Caco-2 (cell line): ENCODE data around the gene MICA. TPM values are rescaled to one million over a fixed set of nuclear protein-coding genes. Genes with fewer than 3 reads are reported as not detected.

Source experiments
- BruUV-seq: library from RNA; stranded (reverse); fragments of 400-500 nt; replicated peaks from 2 replicates; lab custom pipeline; 2021; lab: Mats Ljungman, UMichigan
- CTCF ChIA-PET: fragments of 300-600 bp; sonication (Branson Sonifier 250); formaldehyde crosslinking; loops from one replicate; lab custom pipeline; 2022; ENCODE audit warnings: antibody characterized with exemption; lab: Charles Lee
- POLR2A ChIA-PET: fragments of 300-600 bp; sonication (Branson Sonifier 250); formaldehyde crosslinking; loops from one replicate; lab custom pipeline; 2022; ENCODE audit warnings: antibody characterized with exemption; lab: Charles Lee
- DNase-seq, 2 experiments: peaks; one replicate each; pipeline versions ENCODE4 v3.0.0 to v3.0.0-alpha.2; 2020 to 2022
- H3K27me3 ChIP-seq: replicated peaks from 2 replicates; pipeline ENCODE4 v1.6.0; 2011; ENCODE audit warnings: low read length; ENCODE audit not compliant: control insufficient read depth, insufficient read depth
- H3K36me3 ChIP-seq: 2 replicates; pipeline ENCODE4 v1.5.1; 2011; ENCODE audit warnings: low read length; ENCODE audit not compliant: control insufficient read depth, insufficient read depth
- H3K4me1 ChIP-seq: fragments of 250-450 bp; sonication (Bioruptor Pico); 2 replicates; pipeline ENCODE4 v1.5.1; 2020; ENCODE audit warnings: mild to moderate bottlenecking
- H3K4me3 ChIP-seq: 2 replicates; pipeline ENCODE4 v1.5.1; 2011; ENCODE audit warnings: low read depth, mild to moderate bottlenecking, control low read depth, low read length
- H3K9me3 ChIP-seq: fragments of 250-450 bp; sonication (Bioruptor Pico); 2 replicates; pipeline ENCODE4 v1.5.1; 2020; ENCODE audit warnings: mild to moderate bottlenecking, moderate library complexity
- H3K27ac Mint-ChIP-seq: one replicate; pipeline ENCODE4 v1.8.0; 2022; ENCODE audit warnings: mixed read lengths; ENCODE audit not compliant: unreplicated experiment
- H3K27me3 Mint-ChIP-seq: one replicate; pipeline ENCODE4 v1.8.0; 2022; ENCODE audit warnings: mixed read lengths; ENCODE audit not compliant: insufficient read depth, unreplicated experiment
- H3K36me3 Mint-ChIP-seq: one replicate; pipeline ENCODE4 v1.8.0; 2022; ENCODE audit warnings: mild to moderate bottlenecking, mixed read lengths; ENCODE audit not compliant: insufficient read depth, unreplicated experiment
- H3K4me1 Mint-ChIP-seq: one replicate; pipeline ENCODE4 v1.8.0; 2022; ENCODE audit warnings: low read depth, mixed read lengths; ENCODE audit not compliant: unreplicated experiment
- H3K4me3 Mint-ChIP-seq: one replicate; pipeline ENCODE4 v1.8.0; 2022; ENCODE audit warnings: mild to moderate bottlenecking, moderate library complexity, mixed read lengths; ENCODE audit not compliant: unreplicated experiment
- H3K9me3 Mint-ChIP-seq: one replicate; pipeline ENCODE4 v1.8.0; 2022; ENCODE audit warnings: mixed read lengths; ENCODE audit not compliant: unreplicated experiment
- intact Hi-C: fragments of 100-400 bp; cut with micrococcal nuclease; formaldehyde crosslinking; loops from one replicate; pipeline ENCODE4 v1.10.0; 2022; ENCODE audit not compliant: unreplicated experiment
- total RNA-seq: library from RNA; stranded (reverse); gene quantifications from 2 replicates; pipeline ENCODE4 v1.2.3, GENCODE V29; 2022
- TF ChIP-seq, protein P1 (sequence below), 2 experiments: fragments of 200-600 bp in 1 of 2; IDR thresholded peaks; 1 replicate in 1 of 2; 2 replicates in 1 of 2; pipeline versions ENCODE4 v1.5.1 to v1.8.0; 2011 to 2022; ENCODE audit warnings: antibody characterized with exemption in 1 of 2, control low read depth in 1 of 2, inconsistent platforms in 1 of 2, low read depth in 1 of 2, low read length in 1 of 2, mild to moderate bottlenecking in 1 of 2, moderate library complexity in 1 of 2; ENCODE audit not compliant: insufficient read depth in 1 of 2, severe bottlenecking in 1 of 2, unreplicated experiment in 1 of 2

The MICA gene
- total RNA-seq, 1 experiment from 2014 or later, result 12.6 TPM

DNA sequence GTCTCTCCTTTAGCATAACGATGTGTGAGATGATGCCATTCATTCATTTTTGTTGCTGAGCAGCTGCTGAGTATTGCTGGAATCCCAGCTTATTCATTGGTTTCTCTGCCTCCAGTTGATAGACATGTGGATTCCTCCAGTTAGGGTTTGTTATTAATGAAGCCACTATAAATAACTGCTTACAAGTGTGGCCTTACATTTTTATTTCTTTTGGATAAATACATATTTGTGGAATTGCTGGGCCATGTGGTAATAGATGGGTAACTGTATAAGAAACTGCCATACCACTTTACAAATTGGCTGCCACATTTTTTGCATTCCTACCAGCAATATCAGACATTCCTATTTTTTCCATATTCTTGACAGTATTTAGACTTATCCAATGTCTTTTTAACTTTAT lies 43.8 kb upstream of the MICA start:
- Histone ChIP-seq H3K36me3 (no peaks in the 10 kb centered on the region), H3K4me3 (no peak overlapping the region), H3K27me3 (no peaks in the 10 kb centered on the region; the same call in 1 of the 2 replicates), H3K4me1 (no peaks in the 10 kb centered on the region), H3K9me3 (no peaks in the 10 kb centered on the region)
- Mint-ChIP-seq H3K27me3 (peaks cover 34% of the 10 kb centered on the region), H3K4me1 (no peaks in the 10 kb centered on the region), H3K27ac (no peak overlapping the region), H3K9me3 (no peaks in the 10 kb centered on the region), H3K4me3 (no peak overlapping the region), H3K36me3 (no peaks in the 10 kb centered on the region)
- ChIA-PET POLR2A (no interaction called here), CTCF (no interaction called here)
- TF ChIP-seq, protein P1, sequence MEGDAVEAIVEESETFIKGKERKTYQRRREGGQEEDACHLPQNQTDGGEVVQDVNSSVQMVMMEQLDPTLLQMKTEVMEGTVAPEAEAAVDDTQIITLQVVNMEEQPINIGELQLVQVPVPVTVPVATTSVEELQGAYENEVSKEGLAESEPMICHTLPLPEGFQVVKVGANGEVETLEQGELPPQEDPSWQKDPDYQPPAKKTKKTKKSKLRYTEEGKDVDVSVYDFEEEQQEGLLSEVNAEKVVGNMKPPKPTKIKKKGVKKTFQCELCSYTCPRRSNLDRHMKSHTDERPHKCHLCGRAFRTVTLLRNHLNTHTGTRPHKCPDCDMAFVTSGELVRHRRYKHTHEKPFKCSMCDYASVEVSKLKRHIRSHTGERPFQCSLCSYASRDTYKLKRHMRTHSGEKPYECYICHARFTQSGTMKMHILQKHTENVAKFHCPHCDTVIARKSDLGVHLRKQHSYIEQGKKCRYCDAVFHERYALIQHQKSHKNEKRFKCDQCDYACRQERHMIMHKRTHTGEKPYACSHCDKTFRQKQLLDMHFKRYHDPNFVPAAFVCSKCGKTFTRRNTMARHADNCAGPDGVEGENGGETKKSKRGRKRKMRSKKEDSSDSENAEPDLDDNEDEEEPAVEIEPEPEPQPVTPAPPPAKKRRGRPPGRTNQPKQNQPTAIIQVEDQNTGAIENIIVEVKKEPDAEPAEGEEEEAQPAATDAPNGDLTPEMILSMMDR (IDR thresholded peaks at IDR 0.05; ENCODE audit: insufficient read depth in 1 of 2, low read depth in 1 of 2, low read length in 1 of 2, severe bottlenecking in 1 of 2, unreplicated experiment in 1 of 2), result no peak
- BruUV-seq, result no TSS peak
- intact Hi-C loops, result loop anchor here (10.0 kb wide), 1 partner anchor 85 kb away; the partner anchor contains the start of gene HLA-C
- no peak for DNase-seq

DNA sequence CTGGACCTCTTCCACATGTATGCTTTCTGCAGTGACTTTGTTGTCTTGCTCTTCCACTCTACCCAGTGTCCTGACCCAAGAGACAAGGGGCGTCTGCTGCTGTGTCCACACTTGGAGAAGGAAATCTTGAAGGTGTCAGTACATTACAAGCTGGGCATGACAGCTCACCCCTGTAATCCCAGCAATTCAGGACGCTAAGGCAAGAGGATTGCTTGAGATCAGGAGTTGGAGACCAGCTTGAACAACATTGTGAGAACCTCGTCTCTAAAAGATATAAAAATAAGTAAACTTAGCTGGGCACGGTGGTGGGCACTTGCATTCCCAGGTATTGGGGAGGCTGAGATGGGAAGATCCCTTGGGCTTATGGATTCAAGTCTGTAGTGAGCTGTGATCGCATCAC lies 40.6 kb upstream of the MICA start:
- ChIA-PET CTCF (interaction anchor here (0.6 kb wide), 1 partner anchor 226 kb away, joined by 3 read pairs; no protein-coding TSS in a partner anchor), POLR2A (no interaction called here)
- no peaks in the 10 kb centered on the region for H3K36me3 ChIP-seq
- H3K4me1 Mint-ChIP-seq, result no peaks in the 10 kb centered on the region
- no peak overlapping the region for H3K27ac Mint-ChIP-seq
- intact Hi-C loops, result no loop called here
- no peak overlapping the region for H3K4me3 Mint-ChIP-seq
- H3K4me1 ChIP-seq, result no peaks in the 10 kb centered on the region
- no peaks in the 10 kb centered on the region for H3K36me3 Mint-ChIP-seq
- no peaks in the 10 kb centered on the region for H3K9me3 ChIP-seq
- TF ChIP-seq, protein P1 (IDR thresholded peaks at IDR 0.05; ENCODE audit: insufficient read depth in 1 of 2, low read depth in 1 of 2, low read length in 1 of 2, severe bottlenecking in 1 of 2, unreplicated experiment in 1 of 2), result no peak
- DNase-seq, result no peak
- no peak overlapping the region for H3K4me3 ChIP-seq
- BruUV-seq, result no TSS peak
- H3K9me3 Mint-ChIP-seq, result no peaks in the 10 kb centered on the region
- peaks cover 41% of the 10 kb centered on the region for H3K27me3 Mint-ChIP-seq
- peaks cover 1% of the 10 kb centered on the region; the same call in 1 of the 2 replicates for H3K27me3 ChIP-seq

DNA sequence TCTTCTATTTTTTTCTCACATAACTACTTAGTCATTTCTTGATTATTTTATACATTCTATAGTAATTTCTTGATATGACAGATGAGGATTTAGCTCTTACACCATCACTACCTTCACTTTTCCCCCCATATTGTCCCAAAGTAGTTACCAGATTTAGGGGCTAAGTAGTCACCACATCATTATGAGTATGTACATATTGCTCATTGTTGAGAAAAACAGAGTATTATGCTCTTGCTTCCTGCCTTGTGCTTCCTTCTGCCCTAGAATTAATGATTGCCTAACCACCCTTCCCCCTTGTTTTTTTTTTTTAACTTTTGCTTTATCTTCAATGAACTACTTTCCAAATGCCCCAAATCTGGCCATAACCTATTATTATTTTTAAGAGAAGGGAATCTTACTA lies 39.6 kb upstream of the MICA start:
- Mint-ChIP-seq H3K27ac (no peak overlapping the region), H3K36me3 (no peaks in the 10 kb centered on the region), H3K4me3 (no peak overlapping the region), H3K4me1 (no peaks in the 10 kb centered on the region), H3K27me3 (peaks cover 39% of the 10 kb centered on the region), H3K9me3 (no peaks in the 10 kb centered on the region)
- Histone ChIP-seq H3K36me3 (no peaks in the 10 kb centered on the region), H3K27me3 (peaks cover 1% of the 10 kb centered on the region; the same call in 1 of the 2 replicates), H3K4me3 (no peak overlapping the region), H3K9me3 (no peaks in the 10 kb centered on the region), H3K4me1 (no peaks in the 10 kb centered on the region)
- intact Hi-C loops, result no loop called here
- no peak for DNase-seq
- ChIA-PET CTCF (no interaction called here), POLR2A (no interaction called here)
- BruUV-seq, result no TSS peak
- TF ChIP-seq, protein P1 (IDR thresholded peaks at IDR 0.05; ENCODE audit: insufficient read depth in 1 of 2, low read depth in 1 of 2, low read length in 1 of 2, severe bottlenecking in 1 of 2, unreplicated experiment in 1 of 2), result no peak
